Activated CD4-positive, alpha-beta T cell treated with anti-CD3 and anti-CD28 coated beads, Interleukin-2, amount 10 ng/mL, durations not matched to agents 7 days and 5 days (primary cell): ENCODE results near the gene R3HDM2. TPM values are rescaled to one million over a fixed set of nuclear protein-coding genes. Genes with fewer than 3 reads are reported as not detected.

Experiments used
- CTCF ChIA-PET: fragments of 350-600 bp; sonication (Branson Sonifier 250); formaldehyde crosslinking; loops from one replicate; lab custom pipeline; 2021; ENCODE audit warnings: antibody characterized with exemption; lab: Charles Lee
- POLR2A ChIA-PET: fragments of 350-600 bp; sonication (Branson Sonifier 250); formaldehyde crosslinking; loops from one replicate; lab custom pipeline; 2021; ENCODE audit warnings: antibody characterized with exemption; lab: Charles Lee
- DNase-seq: peaks from one replicate; pipeline ENCODE4 v3.0.0-alpha.2; 2020
- H3K27ac Mint-ChIP-seq: one replicate; pipeline ENCODE4 v1.8.0; 2021; ENCODE audit warnings: mild to moderate bottlenecking, moderate library complexity, mixed read lengths
- H3K27me3 Mint-ChIP-seq: one replicate; pipeline ENCODE4 v1.8.0; 2021; ENCODE audit warnings: mixed read lengths
- H3K36me3 Mint-ChIP-seq: one replicate; pipeline ENCODE4 v1.8.0; 2021; ENCODE audit warnings: low read depth, mixed read lengths
- H3K4me1 Mint-ChIP-seq: one replicate; pipeline ENCODE4 v1.8.0; 2021; ENCODE audit warnings: mixed read lengths
- H3K4me3 Mint-ChIP-seq: one replicate; pipeline ENCODE4 v1.8.0; 2021; ENCODE audit warnings: mild to moderate bottlenecking, moderate library complexity, mixed read lengths
- H3K9me3 Mint-ChIP-seq: one replicate; pipeline ENCODE4 v1.8.0; 2021; ENCODE audit warnings: mixed read lengths
- total RNA-seq, 2 experiments: library from RNA; stranded (reverse); gene quantifications; one replicate each; pipeline ENCODE4 v1.2.3, GENCODE V29; 2021

The R3HDM2 gene
- total RNA-seq, 2 experiments from 2014 or later, result 71.6 to 74.5 TPM

DNA sequence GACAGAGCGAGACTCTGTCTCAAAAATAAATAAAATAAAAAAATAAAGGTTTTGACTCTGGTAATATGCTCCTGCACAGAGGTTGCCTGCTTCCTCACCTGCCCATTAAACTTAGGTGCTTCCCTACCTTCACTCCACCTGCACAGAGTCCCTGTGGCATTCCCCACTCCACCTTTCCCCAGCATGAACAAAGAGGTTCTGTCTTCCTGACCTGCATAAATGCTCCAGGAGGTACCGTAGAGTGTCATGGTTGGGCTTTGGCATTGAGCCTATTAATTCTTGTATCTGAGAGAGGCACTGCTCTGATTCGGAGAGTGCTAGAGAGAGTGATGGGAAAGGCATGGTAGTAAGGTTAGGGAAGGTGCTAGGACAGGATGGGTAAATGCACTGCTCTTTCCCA, 42.5 kb upstream of the R3HDM2 start:
- Mint-ChIP-seq H3K4me1 (peaks cover 40% of the 10 kb centered on the region), H3K27ac (no peak overlapping the region), H3K27me3 (no peaks in the 10 kb centered on the region), H3K36me3 (peaks cover 64% of the 10 kb centered on the region), H3K9me3 (no peaks in the 10 kb centered on the region), H3K4me3 (no peak overlapping the region)
- CTCF ChIA-PET, result interaction anchor here (2.4 kb wide), 1 partner anchor 14 kb away, joined by 14 read pairs; the partner anchor contains the start of gene GLI1
- DNase-seq, result no peak
- POLR2A ChIA-PET, result no interaction called here

DNA sequence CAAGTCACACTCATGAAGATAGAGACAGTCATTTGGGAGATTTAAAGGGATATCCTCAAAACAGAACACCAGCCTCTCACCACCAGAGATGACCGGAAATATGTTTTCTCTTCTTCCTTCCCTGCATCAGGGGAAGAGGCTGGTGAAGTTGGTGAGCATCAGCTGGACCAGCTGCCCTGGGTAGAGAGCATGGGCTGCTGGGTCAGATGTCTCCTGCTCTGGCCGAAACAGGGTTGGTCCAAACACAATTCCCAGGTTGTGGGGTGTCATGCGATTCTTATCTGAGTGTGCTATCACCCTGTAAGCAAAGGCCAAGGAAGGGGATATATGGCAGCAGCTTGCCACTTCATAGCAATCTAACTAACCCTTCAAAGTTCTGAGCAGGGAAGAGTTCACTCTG, 41.5 kb upstream of the R3HDM2 start:
- Mint-ChIP-seq H3K4me3 (no peak overlapping the region), H3K4me1 (peaks cover 34% of the 10 kb centered on the region), H3K27ac (no peak overlapping the region), H3K36me3 (peaks cover 61% of the 10 kb centered on the region), H3K27me3 (no peaks in the 10 kb centered on the region), H3K9me3 (no peaks in the 10 kb centered on the region)
- no peak for DNase-seq
- ChIA-PET POLR2A (no interaction called here), CTCF (interaction anchor here (0.5 to 5.5 kb wide), 3 partner anchors 13 to 221 kb away, joined by 3 to 22 read pairs (median 12); partner anchors contain the start of genes GLI1 and STAC3)

GRCh38 chr12:57471661-57472060, 40.8 kb upstream of the R3HDM2 start:
- Mint-ChIP-seq H3K4me3 (no peak overlapping the region), H3K27ac (no peak overlapping the region), H3K27me3 (no peaks in the 10 kb centered on the region), H3K36me3 (peaks cover 59% of the 10 kb centered on the region), H3K9me3 (no peaks in the 10 kb centered on the region), H3K4me1 (peaks cover 38% of the 10 kb centered on the region)
- POLR2A ChIA-PET, result no interaction called here
- CTCF ChIA-PET, result interaction anchor here (0.5 to 5.5 kb wide), 3 partner anchors 12 to 221 kb away, joined by 3 to 22 read pairs (median 12); partner anchors contain the start of genes GLI1 and STAC3
- no peak for DNase-seq

GRCh38 chr12:57470970-57471656, 40.3 kb upstream of the R3HDM2 start:
- ChIA-PET POLR2A (no interaction called here), CTCF (interaction anchor here (3.8 to 5.5 kb wide), 2 partner anchors 11 to 18 kb away, joined by 12 to 22 read pairs; partner anchors contain the start of gene GLI1)
- no peaks in the 10 kb centered on the region for H3K27me3 Mint-ChIP-seq
- peaks cover 53% of the 10 kb centered on the region for H3K36me3 Mint-ChIP-seq
- no peak overlapping the region for H3K27ac Mint-ChIP-seq
- no peak for DNase-seq
- H3K9me3 Mint-ChIP-seq, result no peaks in the 10 kb centered on the region
- peaks cover 36% of the 10 kb centered on the region for H3K4me1 Mint-ChIP-seq
- no peak overlapping the region for H3K4me3 Mint-ChIP-seq

DNA sequence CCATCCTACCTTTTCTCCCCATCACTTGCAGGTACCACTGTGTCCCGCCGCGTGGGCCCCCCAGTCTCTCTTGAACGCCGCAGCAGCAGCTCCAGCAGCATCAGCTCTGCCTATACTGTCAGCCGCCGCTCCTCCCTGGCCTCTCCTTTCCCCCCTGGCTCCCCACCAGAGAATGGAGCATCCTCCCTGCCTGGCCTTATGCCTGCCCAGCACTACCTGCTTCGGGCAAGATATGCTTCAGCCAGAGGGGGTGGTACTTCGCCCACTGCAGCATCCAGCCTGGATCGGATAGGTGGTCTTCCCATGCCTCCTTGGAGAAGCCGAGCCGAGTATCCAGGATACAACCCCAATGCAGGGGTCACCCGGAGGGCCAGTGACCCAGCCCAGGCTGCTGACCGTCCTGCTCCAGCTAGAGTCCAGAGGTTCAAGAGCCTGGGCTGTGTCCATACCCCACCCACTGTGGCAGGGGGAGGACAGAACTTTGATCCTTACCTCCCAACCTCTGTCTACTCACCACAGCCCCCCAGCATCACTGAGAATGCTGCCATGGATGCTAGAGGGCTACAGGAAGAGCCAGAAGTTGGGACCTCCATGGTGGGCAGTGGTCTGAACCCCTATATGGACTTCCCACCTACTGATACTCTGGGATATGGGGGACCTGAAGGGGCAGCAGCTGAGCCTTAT, 39.6 kb upstream of the R3HDM2 start:
- no peaks in the 10 kb centered on the region for H3K9me3 Mint-ChIP-seq
- CTCF ChIA-PET, result interaction anchor here (3.8 to 5.5 kb wide), 2 partner anchors 11 to 17 kb away, joined by 12 to 22 read pairs; partner anchors contain the start of gene GLI1
- H3K4me3 Mint-ChIP-seq, result no peak overlapping the region
- POLR2A ChIA-PET, result no interaction called here
- no peak for DNase-seq
- H3K27me3 Mint-ChIP-seq, result no peaks in the 10 kb centered on the region
- peaks cover 52% of the 10 kb centered on the region for H3K36me3 Mint-ChIP-seq
- H3K4me1 Mint-ChIP-seq, result peaks cover 33% of the 10 kb centered on the region
- H3K27ac Mint-ChIP-seq, result no peak overlapping the region

GRCh38 chr12:57469296-57470164, 38.7 kb upstream of the R3HDM2 start:
- CTCF ChIA-PET, result interaction anchor here (0.6 to 5.5 kb wide), 3 partner anchors 10 to 1160 kb away, joined by 3 to 22 read pairs (median 12); partner anchors contain the start of gene GLI1

DNA sequence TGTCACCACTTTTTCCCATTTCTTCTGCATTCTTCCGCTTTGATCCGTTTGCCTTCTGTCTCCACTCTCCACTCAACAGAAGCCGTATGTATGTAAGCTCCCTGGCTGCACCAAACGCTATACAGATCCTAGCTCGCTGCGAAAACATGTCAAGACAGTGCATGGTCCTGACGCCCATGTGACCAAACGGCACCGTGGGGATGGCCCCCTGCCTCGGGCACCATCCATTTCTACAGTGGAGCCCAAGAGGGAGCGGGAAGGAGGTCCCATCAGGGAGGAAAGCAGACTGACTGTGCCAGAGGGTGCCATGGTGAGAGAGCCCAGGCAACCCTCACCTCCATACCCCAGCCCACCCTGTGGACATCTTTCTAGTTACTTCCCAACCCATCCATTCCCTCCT, 37.1 kb upstream of the R3HDM2 start:
- Mint-ChIP-seq H3K4me3 (no peak overlapping the region), H3K9me3 (no peaks in the 10 kb centered on the region), H3K4me1 (peaks cover 32% of the 10 kb centered on the region), H3K27ac (no peak overlapping the region), H3K27me3 (no peaks in the 10 kb centered on the region), H3K36me3 (peaks cover 35% of the 10 kb centered on the region)
- no peak for DNase-seq
- CTCF ChIA-PET, result interaction anchor here (5.5 kb wide), 1 partner anchor 8 kb away, joined by 22 read pairs; the partner anchor contains the start of gene GLI1
- POLR2A ChIA-PET, result no interaction called here

More at GRCh38 chr12:57469296-57470164, 38.7 kb upstream of the R3HDM2 start:
- Mint-ChIP-seq H3K27me3 (no peaks in the 10 kb centered on the region), H3K9me3 (no peaks in the 10 kb centered on the region), H3K4me3 (no peak overlapping the region), H3K36me3 (peaks cover 47% of the 10 kb centered on the region), H3K4me1 (peaks cover 33% of the 10 kb centered on the region), H3K27ac (no peak overlapping the region)
- no peak for DNase-seq
- POLR2A ChIA-PET, result no interaction called here

- Mint-ChIP-seq H3K9me3 (no peaks in the 10 kb centered on the region), H3K4me1 (peaks cover 33% of the 10 kb centered on the region), H3K36me3 (peaks cover 29% of the 10 kb centered on the region), H3K27ac (no peak overlapping the region), H3K4me3 (no peak overlapping the region), H3K27me3 (peaks cover 3% of the 10 kb centered on the region)
- no peak for DNase-seq
- CTCF ChIA-PET, result interaction anchor here (5.5 kb wide), 1 partner anchor 8 kb away, joined by 22 read pairs; the partner anchor contains the start of gene GLI1
- POLR2A ChIA-PET, result no interaction called here
Observed at GRCh38 chr12:57467212-57467874, 36.5 kb upstream of the R3HDM2 start.

- H3K9me3 Mint-ChIP-seq, result no peaks in the 10 kb centered on the region
- peaks cover 11% of the 10 kb centered on the region for H3K27me3 Mint-ChIP-seq
- DNase-seq, result no peak
- no peak overlapping the region for H3K27ac Mint-ChIP-seq
- H3K4me1 Mint-ChIP-seq, result peaks cover 35% of the 10 kb centered on the region
- ChIA-PET CTCF (interaction anchor here (0.9 to 1.7 kb wide), 3 partner anchors 11 to 15 kb away, joined by 3 to 10 read pairs (median 4); no protein-coding TSS in a partner anchor), POLR2A (no interaction called here)
- peaks cover 19% of the 10 kb centered on the region for H3K36me3 Mint-ChIP-seq
- no peak overlapping the region for H3K4me3 Mint-ChIP-seq
Observed at GRCh38 chr12:57465747-57466505, 35.1 kb upstream of the R3HDM2 start.

DNA sequence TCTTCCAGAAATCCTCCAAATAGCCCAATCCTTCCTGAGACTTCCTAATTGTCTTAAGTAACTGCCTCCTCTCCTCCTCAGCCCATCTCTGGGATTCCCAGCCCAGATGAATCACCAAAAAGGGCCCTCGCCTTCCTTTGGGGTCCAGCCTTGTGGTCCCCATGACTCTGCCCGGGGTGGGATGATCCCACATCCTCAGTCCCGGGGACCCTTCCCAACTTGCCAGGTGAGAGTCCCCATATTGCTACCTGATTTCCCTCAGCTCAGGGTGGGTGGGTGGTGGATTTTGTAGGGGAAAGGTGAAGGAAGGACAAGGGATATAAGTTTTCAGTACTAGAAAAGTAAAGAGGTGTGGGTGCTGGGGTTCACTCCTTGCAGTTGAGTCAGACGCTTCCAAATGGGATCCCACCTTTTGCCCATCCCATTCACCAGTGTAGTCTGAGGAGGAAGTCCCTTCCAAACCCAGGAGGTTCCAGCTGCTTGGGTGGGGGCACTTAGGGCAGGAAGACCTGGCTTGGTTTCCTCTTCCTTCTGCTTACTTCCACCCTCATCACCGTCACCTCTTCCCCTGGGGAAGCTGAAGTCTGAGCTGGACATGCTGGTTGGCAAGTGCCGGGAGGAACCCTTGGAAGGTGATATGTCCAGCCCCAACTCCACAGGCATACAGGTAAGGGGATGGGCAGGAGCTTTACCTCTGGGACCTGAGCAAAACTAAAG, 34.3 kb upstream of the R3HDM2 start:
- DNase-seq, result no peak
- Mint-ChIP-seq H3K27ac (no peak overlapping the region), H3K36me3 (peaks cover 17% of the 10 kb centered on the region), H3K4me3 (no peak overlapping the region), H3K9me3 (no peaks in the 10 kb centered on the region), H3K27me3 (peaks cover 16% of the 10 kb centered on the region), H3K4me1 (peaks cover 39% of the 10 kb centered on the region)
- ChIA-PET CTCF (interaction anchor here (0.6 to 1.7 kb wide), 5 partner anchors 12 to 252 kb away, joined by 3 to 10 read pairs (median 3); no protein-coding TSS in a partner anchor), POLR2A (no interaction called here)

GRCh38 chr12:57464569-57464968, 33.7 kb upstream of the R3HDM2 start:
- Mint-ChIP-seq H3K36me3 (peaks cover 15% of the 10 kb centered on the region), H3K4me3 (no peak overlapping the region), H3K27ac (no peak overlapping the region), H3K4me1 (peaks cover 42% of the 10 kb centered on the region), H3K9me3 (no peaks in the 10 kb centered on the region), H3K27me3 (peaks cover 19% of the 10 kb centered on the region)
- no peak for DNase-seq
- POLR2A ChIA-PET, result no interaction called here
- CTCF ChIA-PET, result interaction anchor here (0.6 to 3.7 kb wide), 3 partner anchors 11 to 251 kb away, joined by 3 to 27 read pairs (median 3); no protein-coding TSS in a partner anchor
